Measurements from ENCODE around the gene GALR3. TPM values are rescaled to one million over a fixed set of nuclear protein-coding genes. Genes with fewer than 3 reads are reported as not detected.
"Not testable (repeated sequence)": the region's sequence is repeated elsewhere in the genome, so short reads cannot be mapped to it uniquely, and the experiment has no call there.

GALR3 gene, protein sequence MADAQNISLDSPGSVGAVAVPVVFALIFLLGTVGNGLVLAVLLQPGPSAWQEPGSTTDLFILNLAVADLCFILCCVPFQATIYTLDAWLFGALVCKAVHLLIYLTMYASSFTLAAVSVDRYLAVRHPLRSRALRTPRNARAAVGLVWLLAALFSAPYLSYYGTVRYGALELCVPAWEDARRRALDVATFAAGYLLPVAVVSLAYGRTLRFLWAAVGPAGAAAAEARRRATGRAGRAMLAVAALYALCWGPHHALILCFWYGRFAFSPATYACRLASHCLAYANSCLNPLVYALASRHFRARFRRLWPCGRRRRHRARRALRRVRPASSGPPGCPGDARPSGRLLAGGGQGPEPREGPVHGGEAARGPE
- polyA plus RNA-seq (ENCODE audit: insufficient read length), result 0.11 TPM

DNA sequence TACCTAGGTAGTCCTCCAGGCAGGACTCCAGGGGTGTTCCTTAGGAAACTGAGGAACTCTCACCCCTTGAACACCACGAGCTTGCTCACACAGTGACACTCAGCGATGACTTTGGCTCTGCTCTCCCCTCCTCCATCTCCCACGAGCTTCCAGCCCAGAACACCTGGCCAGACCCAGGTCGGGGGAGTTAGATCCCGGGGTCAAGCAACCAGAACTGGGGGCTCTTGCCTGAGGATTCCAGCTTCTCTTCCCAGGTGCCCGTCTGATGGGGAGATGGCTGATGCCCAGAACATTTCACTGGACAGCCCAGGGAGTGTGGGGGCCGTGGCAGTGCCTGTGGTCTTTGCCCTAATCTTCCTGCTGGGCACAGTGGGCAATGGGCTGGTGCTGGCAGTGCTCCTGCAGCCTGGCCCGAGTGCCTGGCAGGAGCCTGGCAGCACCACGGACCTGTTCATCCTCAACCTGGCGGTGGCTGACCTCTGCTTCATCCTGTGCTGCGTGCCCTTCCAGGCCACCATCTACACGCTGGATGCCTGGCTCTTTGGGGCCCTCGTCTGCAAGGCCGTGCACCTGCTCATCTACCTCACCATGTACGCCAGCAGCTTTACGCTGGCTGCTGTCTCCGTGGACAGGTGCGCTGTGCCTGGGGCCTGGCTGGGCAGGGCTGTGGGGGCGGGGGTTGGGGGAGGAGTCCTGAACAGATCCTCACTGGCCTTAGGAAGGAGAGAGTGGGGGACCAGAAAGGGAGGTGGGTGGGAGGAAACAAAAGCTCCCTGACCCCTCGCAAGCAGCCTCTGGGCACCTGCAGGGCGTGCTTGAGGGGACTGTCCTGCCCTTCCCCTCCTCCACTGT lies at the start of gene GALR3:
TSS of gene GALR3 (plus strand) at position 249 of the 852 bp plus-strand sequence. CDS start at position 274, 25 bp downstream.
- DNase-seq (ENCODE audit: low read depth), result no peak

GRCh38 chr22:37774728-37775127 lies 48.5 kb upstream of the GALR3 start:
- no peak for DNase-seq (ENCODE audit: low read depth)

DNA sequence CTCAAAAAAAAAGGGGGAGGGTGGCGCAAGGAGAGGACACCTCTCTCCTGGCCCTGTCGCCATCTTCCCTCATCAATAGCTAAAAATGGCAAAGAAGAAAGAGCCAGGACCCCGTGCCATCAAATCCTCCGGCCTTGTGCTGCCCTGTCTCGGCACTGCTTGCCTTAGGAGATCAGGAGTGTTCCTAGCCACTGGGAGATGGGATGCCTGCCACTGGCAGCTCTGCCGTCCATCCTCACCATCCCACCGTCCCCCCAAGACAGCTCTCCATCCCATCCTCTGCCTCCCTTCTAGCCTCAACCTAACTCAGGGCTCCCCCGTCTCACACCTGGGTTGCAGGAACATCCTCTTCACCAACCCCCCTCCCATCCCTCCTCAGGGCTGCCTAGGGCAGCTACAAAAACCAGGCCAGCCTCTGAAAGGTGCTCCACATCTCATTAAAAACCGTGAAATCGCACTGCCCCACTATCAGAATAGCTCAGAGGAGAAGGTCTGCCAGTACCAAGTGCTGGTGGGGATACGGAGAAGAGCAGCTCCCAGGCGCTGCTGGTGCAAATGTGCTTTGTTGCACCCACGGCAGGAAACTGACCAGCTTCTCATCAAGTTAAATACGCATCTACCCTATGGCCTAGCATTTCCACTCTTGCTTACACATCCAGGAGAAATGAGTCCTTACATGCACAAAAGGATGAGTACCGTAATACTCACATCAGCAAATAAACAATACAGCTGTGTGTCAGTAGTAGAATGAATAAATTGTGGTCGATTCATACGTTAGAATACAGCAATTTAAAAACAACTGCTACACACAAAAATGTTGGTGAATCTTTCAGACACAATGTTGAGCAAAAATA lies 47.2 kb upstream of the GALR3 start:
- no peak for DNase-seq (ENCODE audit: low read depth)

- no peak for DNase-seq (ENCODE audit: low read depth)
These were observed 46.6 kb upstream of the GALR3 start for GRCh38 chr22:37776639-37777005.

DNA sequence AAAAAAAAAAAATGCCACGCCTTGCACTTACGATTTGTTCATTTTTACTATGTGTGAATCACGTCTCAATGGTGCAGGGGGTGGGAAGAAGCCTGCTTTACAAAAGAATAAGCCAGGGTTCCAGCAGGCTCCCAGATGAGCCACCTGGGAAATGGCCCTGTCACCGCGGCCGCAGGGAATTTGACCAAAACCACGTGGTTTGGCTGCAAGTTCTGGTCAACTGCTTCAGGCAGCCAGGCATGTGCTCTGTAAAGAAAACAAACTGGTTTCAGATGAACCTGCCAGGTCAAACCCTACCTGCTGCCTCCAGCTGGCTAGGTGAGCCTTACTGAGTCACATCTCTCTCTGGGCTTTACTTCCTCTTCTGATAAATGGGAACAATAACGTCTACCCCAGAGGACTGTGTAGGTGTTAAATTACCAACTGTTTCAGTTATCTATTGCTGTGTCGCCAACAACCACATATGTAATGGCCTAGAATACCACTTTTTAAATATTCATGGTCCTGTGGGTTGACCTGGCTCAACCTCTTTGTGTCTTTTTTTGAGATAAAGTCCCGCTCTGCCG lies 46.0 kb upstream of the GALR3 start:
- DNase-seq (ENCODE audit: low read depth), result no peak

DNA sequence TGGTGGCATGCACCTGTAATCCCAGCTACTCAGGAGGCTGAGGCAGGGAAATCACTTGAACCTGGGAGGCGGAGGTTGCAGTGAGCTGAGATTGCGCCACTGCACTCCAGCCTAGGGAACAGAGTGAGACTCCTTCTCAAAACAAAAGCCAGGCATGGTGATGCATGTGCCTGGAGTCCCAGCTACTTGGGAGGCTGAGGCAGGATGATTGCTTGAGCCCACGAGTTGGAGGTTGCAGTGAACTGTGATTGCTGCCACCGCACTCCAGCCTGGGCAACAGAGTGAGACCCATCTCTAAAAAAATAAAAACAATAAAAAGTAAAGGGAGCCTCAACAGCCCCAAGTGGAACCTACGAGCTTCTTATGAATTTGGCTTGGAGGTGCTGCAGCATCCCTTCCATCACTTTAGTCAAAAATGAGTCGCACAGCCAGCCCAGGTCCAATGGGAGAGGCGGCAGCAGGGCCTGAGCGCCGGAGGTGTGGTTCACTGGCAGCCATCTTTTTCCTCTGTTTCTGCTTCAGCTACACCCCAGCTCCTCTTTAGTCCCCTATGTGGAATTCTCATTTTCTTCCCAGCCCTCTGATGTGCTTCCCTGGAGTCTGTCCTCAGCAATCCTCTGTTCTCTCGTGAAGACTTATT lies 44.7 kb upstream of the GALR3 start:
- DNase-seq (ENCODE audit: low read depth), result no peak

DNA sequence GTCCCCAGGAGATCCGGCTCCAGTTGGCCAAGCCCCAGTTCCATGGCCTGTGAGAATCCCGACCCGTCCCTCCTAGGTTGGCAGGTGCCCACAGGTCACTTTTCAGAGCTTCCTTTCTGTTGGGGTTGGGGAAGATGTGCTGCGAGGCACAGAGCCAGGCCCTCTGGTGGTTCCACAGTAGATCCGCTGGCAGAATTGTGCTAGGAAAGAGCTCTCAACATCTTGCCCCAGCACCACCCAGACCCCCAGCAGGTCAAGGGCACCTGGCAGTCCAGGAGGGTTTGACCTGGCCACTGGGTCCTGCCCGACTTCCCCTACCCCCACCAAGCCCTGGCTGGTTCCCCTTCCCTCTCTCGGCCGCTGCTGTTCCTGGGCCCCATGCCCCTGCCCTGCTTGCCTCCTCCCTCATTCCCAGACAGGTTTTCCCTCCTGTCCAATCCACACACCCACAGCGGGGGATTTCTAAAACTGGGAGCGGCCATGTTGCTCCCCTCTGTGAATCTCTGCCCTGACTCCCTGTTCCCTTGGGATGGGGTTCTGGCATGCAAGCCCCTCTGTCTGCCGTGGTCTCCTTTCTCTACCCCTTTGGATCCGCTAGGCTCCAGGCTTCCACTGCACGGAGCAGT lies 41.6 kb upstream of the GALR3 start:
- no peak for DNase-seq (ENCODE audit: low read depth)

- DNase-seq (ENCODE audit: low read depth), result no peak
These were observed 40.6 kb upstream of the GALR3 start for GRCh38 chr22:37782340-37783168.

GRCh38 chr22:37784829-37785495 lies 38.2 kb upstream of the GALR3 start:
- no peak for DNase-seq (ENCODE audit: low read depth)

- DNase-seq (ENCODE audit: low read depth), result no peak
These were observed 32.9 kb upstream of the GALR3 start for GRCh38 chr22:37790234-37790633.

GRCh38 chr22:37792494-37792893 lies 30.7 kb upstream of the GALR3 start:
- no peak for DNase-seq (ENCODE audit: low read depth)

DNA sequence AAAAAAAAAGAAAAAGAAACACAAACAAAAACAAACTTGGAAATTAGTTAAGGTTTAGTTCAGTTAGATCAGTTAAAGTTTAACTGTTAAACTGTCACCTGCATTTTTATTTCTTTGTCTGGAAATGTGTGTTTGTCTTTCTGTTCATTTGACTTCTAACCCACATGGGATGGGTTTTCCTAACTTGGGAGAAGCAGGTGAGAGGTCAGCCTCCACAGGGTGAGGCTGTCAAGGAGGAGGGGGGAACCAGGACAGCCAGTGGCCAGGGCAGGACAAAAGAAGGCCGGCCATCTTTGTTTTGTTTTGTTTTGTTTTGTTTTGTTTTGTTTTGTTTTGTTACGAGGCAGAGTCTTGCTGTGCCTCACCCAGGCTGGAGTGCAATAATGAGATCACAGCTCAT lies 28.8 kb upstream of the GALR3 start:
- no peak for DNase-seq (ENCODE audit: low read depth)

DNA sequence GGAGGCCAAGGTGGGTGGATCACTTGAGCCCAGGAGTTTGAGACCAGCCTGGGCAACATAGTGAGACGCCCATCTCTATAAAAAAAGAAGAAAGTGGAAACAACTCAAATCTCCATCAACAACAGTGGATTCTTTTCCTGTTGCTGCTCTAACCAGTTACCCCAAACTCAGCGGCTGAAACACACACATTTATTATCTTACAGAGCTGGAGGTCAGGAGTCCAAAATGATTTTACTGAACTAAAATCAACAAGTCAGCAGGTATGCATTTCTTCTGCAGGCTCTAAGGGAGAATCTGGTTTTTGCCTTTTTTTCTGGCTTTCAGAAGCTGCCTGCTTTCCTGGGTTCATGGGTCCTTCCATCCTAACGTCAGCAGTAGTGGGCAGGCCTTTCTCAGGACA lies 27.1 kb upstream of the GALR3 start:
- DNase-seq (ENCODE audit: low read depth), result no peak

DNA sequence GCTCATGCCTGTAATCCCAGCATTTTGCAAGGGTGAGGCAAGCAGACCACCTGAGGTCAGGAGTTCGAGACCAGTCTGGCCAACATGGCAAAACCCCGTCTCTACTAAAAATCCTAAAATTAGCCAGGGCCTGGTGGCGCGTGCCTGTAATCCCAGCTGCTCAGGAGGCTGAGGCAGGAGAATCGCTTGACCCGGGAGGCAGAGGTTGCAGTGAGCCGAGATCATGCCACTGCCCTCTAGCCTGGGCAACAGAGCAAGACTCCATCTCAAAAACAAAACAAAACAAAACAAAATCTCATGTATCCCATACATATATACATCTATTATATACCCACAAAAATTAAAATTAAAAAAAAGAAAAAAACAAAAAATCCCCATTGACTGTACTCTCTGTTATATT lies 25.9 kb upstream of the GALR3 start:
- DNase-seq (ENCODE audit: low read depth), result not testable (repeated sequence)

DNA sequence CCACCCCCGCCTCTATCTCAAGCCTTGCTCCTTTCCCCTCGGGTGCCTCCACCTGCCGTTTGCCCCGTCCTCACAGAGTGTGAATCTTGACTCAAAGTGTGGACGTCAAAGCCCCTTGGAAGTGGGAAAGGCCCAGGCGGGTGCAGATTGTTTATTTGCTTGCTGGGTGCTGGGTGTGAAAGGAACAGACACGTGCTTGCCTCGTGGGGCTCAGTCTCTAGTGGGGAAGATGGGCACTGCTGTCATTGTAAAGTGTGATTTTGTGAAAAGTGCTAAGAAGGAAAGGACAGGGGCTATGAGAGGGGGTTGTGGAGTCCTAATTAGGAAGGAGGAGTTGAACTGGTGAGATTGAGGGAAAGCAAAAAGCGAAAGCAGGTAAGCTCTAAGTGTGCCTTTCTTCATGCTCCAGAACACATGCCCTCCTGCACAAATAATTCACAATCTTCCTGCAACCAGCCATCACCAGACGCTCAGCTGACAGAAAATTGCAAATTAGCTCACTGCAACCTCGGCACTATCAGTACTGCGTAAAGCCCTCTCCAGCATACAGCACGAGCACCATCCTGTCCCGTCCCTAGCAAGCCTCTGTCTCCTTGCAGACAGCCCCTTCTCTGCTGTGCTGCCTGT lies 25.2 kb upstream of the GALR3 start:
- DNase-seq (ENCODE audit: low read depth), result no peak

- DNase-seq (ENCODE audit: low read depth), result not testable (repeated sequence)
These were observed 23.2 kb upstream of the GALR3 start for GRCh38 chr22:37799979-37800378.

DNA sequence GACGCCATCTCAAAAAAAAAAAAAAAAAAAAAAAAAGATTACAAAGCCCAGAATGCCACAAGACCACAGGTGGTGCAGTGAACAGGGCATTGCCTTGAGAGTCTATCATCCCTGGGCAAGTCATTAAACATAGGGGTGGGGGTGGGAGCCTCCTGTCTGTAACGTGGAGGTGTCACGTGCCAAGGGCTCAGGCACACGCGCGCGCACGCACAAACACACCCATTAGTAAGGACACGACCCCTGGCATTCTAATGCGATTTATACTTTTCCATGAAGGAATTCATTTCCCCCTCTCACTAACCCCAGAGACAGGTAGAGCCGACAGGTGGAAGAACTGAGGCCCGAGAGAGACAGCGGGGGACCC lies 21.3 kb upstream of the GALR3 start:
- no peak for DNase-seq (ENCODE audit: low read depth)

- DNase-seq (ENCODE audit: low read depth), result no peak
These were observed 20.6 kb upstream of the GALR3 start for GRCh38 chr22:37802310-37803194.

All from forelimb muscle (tissue), 1 donor.